Stimulated activated CD4-positive, alpha-beta T cell treated with anti-CD3 and anti-CD28 coated beads, TNF-alpha, amount 100 ng/mL, for 4 hours (primary cell): Measurements from ENCODE around the gene CASP7.
"Not testable (repeated sequence)": the region's sequence is repeated elsewhere in the genome, so short reads cannot be mapped to it uniquely, and the experiment has no call there.

Source experiments
- DNase-seq, 3 experiments: peaks; one replicate each; pipeline ENCODE4 v3.0.0-alpha.2; 2020; ENCODE audit warnings: low read depth in 3 of 3

The CASP7 gene

GRCh38 chr10:113753020-113753692 lies 73.4 kb downstream of the CASP7 start:
- no peak for DNase-seq

GRCh38 chr10:113754125-113754524 lies 74.4 kb downstream of the CASP7 start:
- DNase-seq = no peak

- DNase-seq = no peak
Measured at GRCh38 chr10:113754768-113755167, 75.1 kb downstream of the CASP7 start.

- no peak for DNase-seq
Measured at GRCh38 chr10:113756940-113757543, 77.3 kb downstream of the CASP7 start.

- DNase-seq = no peak
Measured at GRCh38 chr10:113762083-113762482, 82.4 kb downstream of the CASP7 start.

GRCh38 chr10:113764582-113764981 lies 84.9 kb downstream of the CASP7 start:
- no peak for DNase-seq

- no peak for DNase-seq
Measured at GRCh38 chr10:113765910-113766309, 86.2 kb downstream of the CASP7 start.

GRCh38 chr10:113767222-113767621 lies 87.5 kb downstream of the CASP7 start:
- DNase-seq = no peak

- DNase-seq = no peak
Measured at GRCh38 chr10:113770346-113770745, 90.6 kb downstream of the CASP7 start.

GRCh38 chr10:113771131-113771530 lies 91.4 kb downstream of the CASP7 start:
- not testable (repeated sequence) for DNase-seq

GRCh38 chr10:113775686-113776294 lies 96.1 kb downstream of the CASP7 start:
- DNase-seq = no peak

GRCh38 chr10:113776553-113776952 lies 96.8 kb downstream of the CASP7 start:
- no peak for DNase-seq
